Karpas-422 (cell line): ENCODE data around the gene IL6R. TPM values are rescaled to one million over a fixed set of nuclear protein-coding genes. Genes with fewer than 3 reads are reported as not detected.
"Not testable (repeated sequence)": the region's sequence is repeated elsewhere in the genome, so short reads cannot be mapped to it uniquely, and the experiment has no call there.

Experiments
- DNase-seq: peaks from one replicate; pipeline ENCODE4 v3.0.0-alpha.2; 2015
- H2AFZ ChIP-seq: fragments of 200-600 bp; sonication (generic); 2 replicates; pipeline ENCODE4 v1.6.1; 2014; ENCODE audit warnings: antibody characterized with exemption, low read length, mixed read lengths
- H3K27ac ChIP-seq: fragments of 200-600 bp; sonication (generic); 2 replicates; pipeline ENCODE4 v1.5.1; 2014; ENCODE audit warnings: mild to moderate bottlenecking, low read length, moderate library complexity
- H3K27me3 ChIP-seq: fragments of 200-600 bp; sonication (generic); 2 replicates; pipeline ENCODE4 v1.6.1; 2014; ENCODE audit warnings: low read length, mixed read lengths
- H3K36me3 ChIP-seq: fragments of 200-600 bp; sonication (generic); 2 replicates; pipeline ENCODE4 v1.6.1; 2014; ENCODE audit warnings: low read length, mixed read lengths; ENCODE audit not compliant: insufficient read depth
- H3K4me1 ChIP-seq: fragments of 200-600 bp; sonication (generic); 2 replicates; pipeline ENCODE4 v1.6.1; 2014; ENCODE audit warnings: mild to moderate bottlenecking, low read length, mixed read lengths
- H3K4me2 ChIP-seq: fragments of 200-600 bp; sonication (generic); 2 replicates; pipeline ENCODE4 v1.6.1; 2014; ENCODE audit warnings: low read length, low read depth, mild to moderate bottlenecking; ENCODE audit not compliant: poor library complexity, severe bottlenecking
- H3K4me3 ChIP-seq: fragments of 200-600 bp; sonication (generic); 2 replicates; pipeline ENCODE4 v1.5.1; 2014; ENCODE audit warnings: mild to moderate bottlenecking, antibody characterized with exemption, low read length, mixed read lengths
- H3K79me2 ChIP-seq: fragments of 200-600 bp; sonication (generic); 2 replicates; pipeline ENCODE4 v1.6.1; 2014; ENCODE audit warnings: mild to moderate bottlenecking, low read length, mixed read lengths
- H3K9ac ChIP-seq: fragments of 200-600 bp; sonication (generic); 2 replicates; pipeline ENCODE4 v1.6.0; 2014; ENCODE audit warnings: low read length
- H3K9me2 ChIP-seq: fragments of 200-600 bp; sonication (generic), shearing (Covaris generic); replicated peaks from 2 replicates; pipeline ENCODE4 v1.6.0; 2014; ENCODE audit warnings: mild to moderate bottlenecking, low read length, moderate library complexity; ENCODE audit not compliant: insufficient read depth
- H3K9me3 ChIP-seq: fragments of 300-700, 200-600 bp; sonication (generic); 2 replicates; pipeline ENCODE4 v1.6.1; 2014; ENCODE audit warnings: low read length, mixed read lengths
- H4K20me1 ChIP-seq: fragments of 200-600 bp; sonication (generic); 2 replicates; pipeline ENCODE4 v1.6.1; 2014; ENCODE audit warnings: mild to moderate bottlenecking, antibody characterized with exemption, low read length, low read depth; ENCODE audit not compliant: insufficient read depth
- total RNA-seq: library from RNA; depleted of rRNA; stranded (reverse); fragments of >200 nt; shearing (Covaris generic); gene quantifications from 2 replicates; pipeline ENCODE4 v1.2.3, GENCODE V29; 2014; ENCODE audit warnings: low replicate concordance; rRNA removed

The IL6R gene
- total RNA-seq = 0.04 TPM in 1 of 2 replicates, not detected in the other

DNA sequence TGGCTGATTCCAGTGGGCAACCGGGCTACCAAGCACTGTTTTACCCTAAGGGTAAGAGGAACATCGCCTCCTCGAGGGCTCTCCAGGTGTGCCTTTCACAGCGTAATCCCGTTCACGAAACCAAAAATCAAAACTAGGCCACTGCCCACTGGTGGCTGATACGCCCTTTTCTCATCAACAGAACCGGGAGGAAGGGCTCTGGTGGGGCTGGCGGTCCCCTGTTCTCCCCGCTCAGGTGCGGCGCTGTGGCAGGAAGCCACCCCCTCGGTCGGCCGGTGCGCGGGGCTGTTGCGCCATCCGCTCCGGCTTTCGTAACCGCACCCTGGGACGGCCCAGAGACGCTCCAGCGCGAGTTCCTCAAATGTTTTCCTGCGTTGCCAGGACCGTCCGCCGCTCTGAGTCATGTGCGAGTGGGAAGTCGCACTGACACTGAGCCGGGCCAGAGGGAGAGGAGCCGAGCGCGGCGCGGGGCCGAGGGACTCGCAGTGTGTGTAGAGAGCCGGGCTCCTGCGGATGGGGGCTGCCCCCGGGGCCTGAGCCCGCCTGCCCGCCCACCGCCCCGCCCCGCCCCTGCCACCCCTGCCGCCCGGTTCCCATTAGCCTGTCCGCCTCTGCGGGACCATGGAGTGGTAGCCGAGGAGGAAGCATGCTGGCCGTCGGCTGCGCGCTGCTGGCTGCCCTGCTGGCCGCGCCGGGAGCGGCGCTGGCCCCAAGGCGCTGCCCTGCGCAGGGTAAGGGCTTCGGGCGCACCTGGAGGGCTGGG lies at the start of gene IL6R:
TSS of gene IL6R (plus strand) at position 360 of the 763 bp plus-strand sequence. CDS start at position 647, 287 bp downstream.
- no peaks in the 10 kb centered on the region for H3K9me2 ChIP-seq
- no peaks in the 10 kb centered on the region for H3K79me2 ChIP-seq
- no peak within 1 kb of the TSS for H3K27ac ChIP-seq
- no peaks in the 10 kb centered on the region; the same call in 1 of the 2 replicates for H4K20me1 ChIP-seq
- peak within 1 kb of the TSS; percentile 63 for H3K4me2 ChIP-seq
- peak within 1 kb of the TSS; percentile 48 for H3K9ac ChIP-seq
- H3K4me3 ChIP-seq = peak within 1 kb of the TSS; percentile 49; the same call in 1 of the 2 replicates
- peaks cover 5% of the 10 kb centered on the region; the same call in 1 of the 2 replicates for H3K27me3 ChIP-seq
- peaks cover 32% of the 10 kb centered on the region for H3K4me1 ChIP-seq
- no peaks in the 10 kb centered on the region for H3K36me3 ChIP-seq
- no peaks in the 10 kb centered on the region for H3K9me3 ChIP-seq
- peak within 1 kb of the TSS; percentile 56; the same call in 1 of the 2 replicates for H2AFZ ChIP-seq
- DNase-seq = peak; percentile 73

DNA sequence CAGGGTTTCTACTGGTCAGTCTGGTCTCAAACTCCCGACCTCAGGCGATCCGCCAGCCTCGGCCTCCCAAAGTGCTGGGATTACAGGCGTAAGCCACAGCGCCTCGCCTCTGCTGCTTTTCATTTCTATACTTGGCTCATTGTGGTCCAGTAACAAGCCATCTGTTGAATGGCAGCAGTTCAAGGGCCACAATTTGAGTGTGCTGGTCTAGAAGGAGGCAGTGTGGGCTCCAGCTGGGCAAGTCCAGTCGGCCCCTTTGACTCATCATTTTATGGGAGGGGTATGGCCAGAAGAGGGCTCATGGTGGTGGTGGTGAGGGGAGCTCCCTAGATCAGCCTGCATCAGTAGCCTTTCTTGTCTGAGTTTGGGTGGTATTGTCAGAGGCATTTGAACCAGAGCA lies 46.6 kb upstream of the IL6R start:
- no peaks in the 10 kb centered on the region for H4K20me1 ChIP-seq
- H3K9ac ChIP-seq = no peak overlapping the region
- DNase-seq = no peak
- no peak overlapping the region for H3K27ac ChIP-seq
- no peak overlapping the region for H3K4me3 ChIP-seq
- H3K9me2 ChIP-seq = no peaks in the 10 kb centered on the region
- H3K4me2 ChIP-seq = no peak overlapping the region
- no peaks in the 10 kb centered on the region for H3K36me3 ChIP-seq
- H3K27me3 ChIP-seq = no peaks in the 10 kb centered on the region
- H3K79me2 ChIP-seq = no peaks in the 10 kb centered on the region
- H2AFZ ChIP-seq = no peak overlapping the region
- H3K4me1 ChIP-seq = no peaks in the 10 kb centered on the region
- no peaks in the 10 kb centered on the region for H3K9me3 ChIP-seq

DNA sequence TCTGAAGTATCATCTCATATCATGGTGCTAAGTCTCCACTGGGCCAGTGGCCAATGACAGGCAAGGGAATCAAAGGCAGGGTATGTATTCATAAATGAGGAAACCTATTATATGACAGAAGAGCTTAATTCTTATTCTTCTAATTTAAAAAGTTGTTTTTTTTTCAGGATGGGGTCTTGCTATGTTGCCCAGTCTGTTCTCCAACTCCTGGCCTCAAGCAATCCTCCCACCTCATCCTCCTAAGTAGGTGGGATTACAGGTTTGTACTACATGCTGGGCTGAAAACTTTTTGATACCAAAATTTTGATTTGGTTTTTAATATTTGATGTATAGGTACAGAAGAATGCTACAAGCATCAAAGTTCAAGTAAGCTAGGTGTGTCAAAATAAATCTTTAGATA lies 44.9 kb upstream of the IL6R start:
- Histone ChIP-seq H3K9ac (no peak overlapping the region), H3K4me1 (no peaks in the 10 kb centered on the region), H4K20me1 (no peaks in the 10 kb centered on the region)

DNA sequence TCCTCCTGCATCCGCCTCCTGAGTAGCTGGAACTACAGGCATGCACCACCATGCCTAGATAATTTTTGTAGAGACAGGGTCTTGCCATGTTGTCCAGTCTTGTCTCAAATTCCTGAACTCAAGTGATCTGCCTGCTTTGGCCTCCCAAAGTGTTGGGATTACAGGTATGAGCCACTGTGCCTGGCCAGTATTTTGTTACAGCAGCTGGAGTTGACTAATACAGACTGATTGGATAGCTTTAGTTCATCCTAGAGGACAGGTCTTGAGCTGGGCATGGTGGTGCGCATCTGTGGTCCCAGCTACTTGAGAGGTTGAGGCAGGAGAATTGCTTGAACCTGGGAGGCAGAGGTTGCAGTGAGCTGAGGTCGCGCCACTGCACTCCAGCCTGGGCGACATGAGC lies 44.3 kb upstream of the IL6R start:
- H2AFZ ChIP-seq, H3K9me2 ChIP-seq, H3K27me3 ChIP-seq, H4K20me1 ChIP-seq, H3K4me3 ChIP-seq, H3K27ac ChIP-seq, H3K4me1 ChIP-seq, H3K9me3 ChIP-seq, DNase-seq, H3K9ac ChIP-seq, H3K4me2 ChIP-seq, H3K36me3 ChIP-seq, H3K79me2 ChIP-seq: not testable (repeated sequence)

More for the DNA sequence above, 44.9 kb upstream of the IL6R start:
- no peak overlapping the region for H3K27ac ChIP-seq
- H3K4me2 ChIP-seq = no peak overlapping the region
- H3K9me3 ChIP-seq = no peaks in the 10 kb centered on the region
- H2AFZ ChIP-seq = no peak overlapping the region
- H3K79me2 ChIP-seq = no peaks in the 10 kb centered on the region
- H3K9me2 ChIP-seq = no peaks in the 10 kb centered on the region
- H3K4me3 ChIP-seq = no peak overlapping the region
- H3K27me3 ChIP-seq = no peaks in the 10 kb centered on the region
- H3K36me3 ChIP-seq = no peaks in the 10 kb centered on the region
- DNase-seq = no peak

DNA sequence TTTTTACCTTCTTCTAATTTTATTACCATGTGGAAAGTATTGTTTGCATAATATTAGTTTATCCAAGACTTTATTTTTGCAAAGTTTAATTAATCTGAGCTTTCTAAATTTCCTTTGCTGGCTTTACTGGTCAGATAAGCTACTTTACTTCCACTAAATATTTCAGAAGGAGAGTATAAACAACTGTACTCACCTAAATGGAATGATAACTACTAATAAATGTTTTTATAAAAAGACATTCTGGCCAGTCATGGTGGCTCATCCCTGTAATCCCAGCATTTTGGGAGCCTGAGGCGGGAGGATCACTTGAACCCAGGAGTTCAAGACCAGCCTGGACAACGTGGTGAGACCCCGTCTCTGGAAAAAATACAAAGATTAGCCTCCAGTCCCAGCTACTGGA lies 43.8 kb upstream of the IL6R start:
- Histone ChIP-seq H4K20me1 (no peaks in the 10 kb centered on the region), H3K27ac (no peak overlapping the region), H3K9me2 (no peaks in the 10 kb centered on the region), H3K4me2 (no peak overlapping the region), H3K27me3 (no peaks in the 10 kb centered on the region), H2AFZ (no peak overlapping the region), H3K9ac (no peak overlapping the region), H3K4me3 (no peak overlapping the region), H3K36me3 (no peaks in the 10 kb centered on the region), H3K79me2 (no peaks in the 10 kb centered on the region), H3K9me3 (no peaks in the 10 kb centered on the region), H3K4me1 (no peaks in the 10 kb centered on the region)
- DNase-seq = no peak

DNA sequence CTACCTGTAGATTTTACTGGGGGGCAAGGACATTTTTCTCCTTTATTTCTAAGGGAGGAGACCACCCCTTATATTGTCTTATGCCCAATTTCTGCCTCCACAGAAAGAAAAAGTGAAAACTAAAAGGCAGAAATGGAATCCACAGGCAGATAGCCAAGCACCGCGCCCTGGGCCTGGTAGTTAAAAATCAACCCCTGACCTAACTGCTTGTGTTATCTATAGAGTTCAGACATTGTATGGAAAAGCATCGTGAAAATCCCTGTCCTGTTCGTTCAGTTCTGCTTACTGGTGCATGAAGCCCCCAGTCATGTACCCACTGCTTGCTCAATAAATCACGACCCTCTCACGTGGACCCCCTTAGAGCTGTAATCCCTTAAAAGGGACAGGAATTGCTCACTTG lies 33.7 kb upstream of the IL6R start:
- Histone ChIP-seq H3K36me3 (no peaks in the 10 kb centered on the region), H2AFZ (no peak overlapping the region), H3K4me2 (no peak overlapping the region), H3K9me2 (no peaks in the 10 kb centered on the region), H3K9ac (no peak overlapping the region), H3K4me1 (no peaks in the 10 kb centered on the region), H3K27me3 (no peaks in the 10 kb centered on the region), H3K4me3 (no peak overlapping the region), H3K79me2 (no peaks in the 10 kb centered on the region), H3K9me3 (no peaks in the 10 kb centered on the region), H4K20me1 (no peaks in the 10 kb centered on the region), H3K27ac (no peak overlapping the region)
- DNase-seq = no peak

DNA sequence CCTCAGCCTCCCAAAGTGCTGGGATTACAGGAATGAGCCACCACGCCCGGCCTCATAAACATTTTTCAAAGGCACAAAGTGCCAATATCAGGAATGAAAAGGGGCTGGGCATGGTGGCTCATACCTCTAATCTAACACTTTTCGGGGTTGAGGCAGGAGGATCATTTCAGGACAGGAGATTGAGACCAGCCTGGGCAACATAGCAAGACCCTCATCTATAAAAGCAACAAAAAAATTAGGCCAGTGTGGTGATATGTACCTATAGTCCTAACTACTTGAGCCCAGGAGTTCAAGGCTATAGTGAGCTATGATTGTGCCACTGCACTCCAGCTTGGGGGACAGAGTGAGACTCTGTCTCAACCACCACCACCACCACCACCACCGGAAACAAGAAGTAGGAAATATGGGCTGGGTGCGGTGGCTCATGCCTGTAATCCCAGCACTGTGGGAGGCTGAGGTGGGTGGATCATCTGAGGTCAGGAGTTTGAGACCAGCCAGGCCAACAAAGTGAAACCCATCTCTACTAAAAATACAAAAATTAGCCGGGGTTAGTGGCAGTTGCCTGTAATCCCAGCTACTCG lies 31.3 kb upstream of the IL6R start:
- DNase-seq, H3K4me3 ChIP-seq, H2AFZ ChIP-seq, H3K79me2 ChIP-seq, H3K4me2 ChIP-seq, H3K27me3 ChIP-seq, H3K4me1 ChIP-seq, H3K9me3 ChIP-seq, H3K9ac ChIP-seq, H3K36me3 ChIP-seq, H3K9me2 ChIP-seq, H4K20me1 ChIP-seq, H3K27ac ChIP-seq: not testable (repeated sequence)

DNA sequence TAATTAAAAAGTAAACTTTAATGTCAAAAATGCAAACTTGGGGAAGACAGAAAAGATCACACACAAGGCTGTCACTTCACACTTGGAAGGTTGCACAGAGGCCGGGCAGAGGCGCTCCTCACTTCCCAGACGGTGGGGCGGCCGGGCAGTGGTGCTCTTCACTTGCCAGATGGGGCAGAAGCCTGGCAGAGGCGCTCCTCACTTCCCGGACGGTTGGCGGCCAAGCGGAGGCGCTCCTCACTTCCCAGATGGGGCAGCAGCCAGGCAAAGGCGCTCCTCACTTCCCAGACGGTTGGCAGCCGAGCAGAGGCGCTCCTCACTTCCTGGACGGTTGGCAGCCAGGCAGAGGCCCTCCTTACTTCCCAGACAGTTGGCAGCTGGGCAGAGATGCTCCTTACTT lies 25.8 kb upstream of the IL6R start:
- H3K4me2 ChIP-seq = no peak overlapping the region
- no peaks in the 10 kb centered on the region for H3K27me3 ChIP-seq
- no peaks in the 10 kb centered on the region for H3K4me1 ChIP-seq
- DNase-seq = no peak
- no peak overlapping the region for H3K4me3 ChIP-seq
- no peaks in the 10 kb centered on the region for H4K20me1 ChIP-seq
- H3K27ac ChIP-seq = no peak overlapping the region
- H3K9me3 ChIP-seq = no peaks in the 10 kb centered on the region
- no peaks in the 10 kb centered on the region for H3K9me2 ChIP-seq
- H3K9ac ChIP-seq = no peak overlapping the region
- no peaks in the 10 kb centered on the region for H3K79me2 ChIP-seq
- no peaks in the 10 kb centered on the region for H3K36me3 ChIP-seq
- H2AFZ ChIP-seq = no peak overlapping the region
